Activated effector memory CD4-positive, alpha-beta T cell treated with anti-CD3 and anti-CD28 coated beads, Interleukin-2, amount 50 U/mL, for 16 hours (primary cell): Measurements from ENCODE around the gene TM9SF1.

Source experiments
- DNase-seq: peaks from one replicate; pipeline ENCODE4 v3.0.0-alpha.2; 2020

Gene TM9SF1

DNA sequence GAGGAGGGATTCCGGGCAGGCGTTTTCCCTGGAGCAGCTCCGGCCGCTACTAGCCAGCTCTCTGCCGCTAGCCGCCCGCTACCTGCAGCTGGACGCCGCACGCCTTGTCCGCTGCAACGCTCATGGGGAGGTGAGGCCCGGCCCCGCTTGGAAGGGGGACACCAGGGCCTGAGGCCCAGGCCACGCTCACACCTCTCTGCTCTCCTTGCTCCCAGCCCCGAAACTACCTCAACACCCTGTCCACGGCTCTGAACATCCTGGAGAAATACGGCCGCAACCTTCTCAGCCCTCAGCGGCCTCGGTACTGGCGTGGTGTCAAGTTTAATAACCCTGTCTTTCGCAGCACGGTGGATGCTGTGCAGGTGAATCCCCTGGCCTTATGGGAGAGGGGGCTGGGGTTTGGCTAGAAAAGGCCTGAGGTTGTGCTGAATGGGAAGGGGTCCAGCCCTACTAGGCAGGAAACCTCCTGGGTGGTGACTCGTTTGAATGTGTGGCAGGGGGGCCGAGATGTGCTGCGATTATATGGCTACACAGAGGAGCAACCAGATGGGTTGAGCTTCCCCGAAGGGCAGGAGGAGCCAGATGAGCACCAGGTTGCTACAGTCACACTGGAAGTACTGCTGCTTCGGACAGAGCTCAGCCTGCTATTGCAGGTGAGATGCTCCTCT is 47.3 kb downstream of the TM9SF1 start:
- DNase-seq: no peak

DNA sequence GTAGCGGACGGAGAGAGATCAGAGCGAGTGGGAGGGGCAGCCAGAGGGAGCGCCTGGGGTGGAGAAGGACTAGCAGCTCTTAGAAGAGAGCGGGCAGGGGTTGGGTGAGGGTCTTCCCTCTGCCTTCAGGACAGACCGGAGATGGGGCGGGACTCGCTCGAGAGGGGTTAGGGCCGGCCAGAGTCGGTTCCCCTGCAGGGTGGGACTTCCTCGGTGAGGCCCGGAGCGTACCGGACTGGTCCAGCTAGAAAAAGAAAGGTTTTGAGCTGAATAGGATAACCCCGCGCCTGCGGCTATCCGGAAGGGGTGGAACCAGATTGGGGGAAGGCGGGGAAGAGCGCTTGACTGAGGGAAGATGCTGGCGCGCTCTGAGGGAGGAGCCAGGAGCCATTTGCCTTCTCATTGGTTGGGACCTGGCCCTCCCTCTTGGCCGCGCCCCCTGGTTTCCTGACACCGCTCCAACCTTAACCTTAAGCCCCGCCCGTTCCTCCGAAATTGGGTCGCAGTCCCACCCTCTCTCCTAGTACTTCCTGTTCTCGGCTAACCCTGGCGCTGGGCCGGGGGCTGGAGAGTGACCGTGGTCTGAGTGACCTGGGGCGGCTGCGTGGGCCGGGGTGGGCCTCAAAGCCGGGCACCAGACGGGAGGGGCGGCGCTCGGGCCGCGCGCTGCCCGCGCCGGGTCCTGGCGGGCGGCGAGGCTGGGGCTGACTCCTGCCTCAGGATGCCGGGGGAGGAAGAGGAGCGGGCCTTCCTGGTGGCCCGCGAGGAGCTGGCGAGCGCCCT is 48.1 kb downstream of the TM9SF1 start, which contains the start of gene RNF31:
Gene RNF31, plus strand, starts transcription at position 521 of the 783 bp plus-strand sequence. Its CDS starts 201 bp downstream, at position 722.
- DNase-seq: peak; percentile 99

DNA sequence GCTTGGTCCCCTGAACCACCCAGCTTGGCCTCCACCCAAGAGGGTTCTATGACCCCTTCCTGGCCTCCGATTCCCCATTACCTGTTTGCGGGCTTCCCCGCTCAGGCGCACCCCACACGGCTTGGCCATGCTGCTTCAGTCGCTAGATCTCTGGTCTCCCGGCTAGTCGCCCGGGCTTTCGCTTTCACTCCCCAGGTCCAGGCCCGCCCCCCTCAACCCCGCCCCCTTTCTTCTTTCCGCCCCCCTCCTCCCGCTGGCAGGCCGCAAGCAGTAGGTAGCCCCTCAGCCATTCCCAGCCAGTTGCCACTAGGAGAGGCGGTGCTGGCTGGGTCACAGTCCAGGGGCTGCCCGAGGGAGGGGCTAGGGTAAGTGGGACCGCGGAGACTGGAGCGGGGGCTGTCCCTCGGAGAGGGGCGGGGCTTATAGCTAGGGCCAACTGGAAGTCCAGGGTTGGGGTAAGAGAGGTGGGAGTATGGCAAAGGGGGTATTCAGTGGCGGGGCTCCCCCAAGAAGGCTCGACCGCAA is 48.7 kb downstream of the TM9SF1 start, which contains the start of gene PSME2:
Gene PSME2, minus strand, starts transcription at position 158 of the 525 bp plus-strand sequence. Its CDS starts 29 bp downstream, at position 129.
- peak; percentile 94 for DNase-seq

DNA sequence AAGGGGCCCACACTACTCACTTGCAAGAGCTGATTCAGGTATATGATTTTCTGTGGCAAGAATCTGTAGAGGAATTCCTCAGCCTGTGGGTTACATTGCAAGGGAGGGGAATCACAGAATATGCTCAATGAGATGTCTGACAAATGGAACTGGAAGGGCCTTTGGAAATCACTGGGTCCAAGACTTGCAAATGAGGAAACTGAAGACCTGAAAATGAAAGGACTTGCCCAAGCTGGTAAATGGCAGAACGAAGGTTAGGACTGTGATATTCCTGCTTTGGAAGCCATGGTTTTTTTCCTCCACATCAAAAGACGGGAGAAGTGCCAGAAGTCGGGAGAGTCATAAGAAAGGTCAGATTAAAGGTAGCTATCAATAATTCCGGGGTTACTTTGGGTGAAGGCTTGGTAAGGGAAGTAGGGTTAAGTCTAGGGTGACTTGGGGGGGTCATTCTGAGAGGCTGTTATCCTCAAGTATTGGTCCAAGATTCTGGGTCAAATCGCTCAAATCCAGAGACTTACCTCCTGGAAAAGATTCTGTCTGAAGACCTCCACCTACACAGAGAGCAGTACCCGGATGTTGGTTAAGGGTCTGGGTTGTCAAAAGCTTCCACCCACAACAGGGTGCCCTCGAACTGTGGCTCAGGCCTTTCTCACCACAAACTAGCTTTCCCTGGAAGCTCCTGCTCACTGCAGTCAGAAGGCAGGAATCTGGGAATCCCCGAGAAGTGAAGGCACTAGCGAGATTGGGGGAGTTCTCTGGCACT is 49.4 kb downstream of the TM9SF1 start:
- DNase-seq: no peak

DNA sequence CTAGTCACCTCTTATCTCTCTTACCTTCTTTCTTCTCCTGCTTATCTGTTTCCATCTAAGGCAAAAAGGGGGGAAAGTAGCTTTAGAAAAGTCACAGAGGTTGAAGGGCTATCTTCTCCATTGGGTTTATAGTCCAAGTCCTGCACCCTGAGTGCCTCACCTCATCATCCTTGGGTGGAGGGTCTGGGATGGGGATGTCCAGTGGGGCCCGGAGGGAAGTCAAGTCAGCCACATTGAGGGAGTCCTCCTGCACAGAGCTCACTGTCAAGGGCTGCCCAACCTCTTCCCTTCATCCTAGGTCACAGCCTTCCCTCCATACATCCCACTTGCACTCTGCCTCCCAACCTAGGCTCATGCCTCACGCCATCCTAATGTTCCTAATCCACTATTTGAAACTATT is 50.0 kb downstream of the TM9SF1 start:
- no peak for DNase-seq

DNA sequence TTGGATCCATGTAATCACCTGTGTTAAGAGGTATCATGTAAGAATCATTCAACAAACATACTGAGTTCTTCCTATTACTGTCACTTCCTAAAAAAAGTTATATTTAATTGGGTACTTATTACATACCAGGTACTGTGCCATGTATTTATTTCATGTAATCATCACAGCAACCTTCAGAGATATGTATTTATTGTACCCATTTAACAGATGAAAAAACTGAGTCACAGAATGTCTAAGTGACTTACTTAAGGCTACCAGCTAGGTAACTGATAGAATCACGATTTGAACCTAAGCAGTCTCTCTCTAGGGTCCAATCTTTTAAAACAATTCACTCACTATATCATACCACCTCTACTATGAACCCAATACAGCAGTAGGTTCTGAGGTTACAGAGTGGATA is 50.8 kb downstream of the TM9SF1 start:
- no peak for DNase-seq

DNA sequence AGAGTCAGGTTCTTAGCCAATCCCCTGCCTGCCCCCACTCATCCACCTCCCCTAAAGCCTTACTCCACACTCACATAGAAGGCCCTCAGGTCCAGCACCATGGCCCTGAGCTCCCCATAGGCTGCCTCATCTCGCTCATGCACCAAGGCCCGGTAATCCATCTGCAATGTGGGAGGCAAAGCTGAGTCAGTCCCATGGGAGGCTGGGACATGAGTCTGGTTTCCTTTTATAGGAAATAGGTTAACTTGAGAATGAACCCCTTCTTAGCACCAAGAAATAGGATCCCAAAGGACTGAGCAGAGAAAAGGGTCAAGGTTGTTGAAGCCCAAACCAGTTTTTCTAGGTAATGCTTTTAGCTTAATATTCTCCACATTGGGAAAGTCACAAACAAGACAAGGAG is 51.7 kb downstream of the TM9SF1 start:
- DNase-seq: no peak

DNA sequence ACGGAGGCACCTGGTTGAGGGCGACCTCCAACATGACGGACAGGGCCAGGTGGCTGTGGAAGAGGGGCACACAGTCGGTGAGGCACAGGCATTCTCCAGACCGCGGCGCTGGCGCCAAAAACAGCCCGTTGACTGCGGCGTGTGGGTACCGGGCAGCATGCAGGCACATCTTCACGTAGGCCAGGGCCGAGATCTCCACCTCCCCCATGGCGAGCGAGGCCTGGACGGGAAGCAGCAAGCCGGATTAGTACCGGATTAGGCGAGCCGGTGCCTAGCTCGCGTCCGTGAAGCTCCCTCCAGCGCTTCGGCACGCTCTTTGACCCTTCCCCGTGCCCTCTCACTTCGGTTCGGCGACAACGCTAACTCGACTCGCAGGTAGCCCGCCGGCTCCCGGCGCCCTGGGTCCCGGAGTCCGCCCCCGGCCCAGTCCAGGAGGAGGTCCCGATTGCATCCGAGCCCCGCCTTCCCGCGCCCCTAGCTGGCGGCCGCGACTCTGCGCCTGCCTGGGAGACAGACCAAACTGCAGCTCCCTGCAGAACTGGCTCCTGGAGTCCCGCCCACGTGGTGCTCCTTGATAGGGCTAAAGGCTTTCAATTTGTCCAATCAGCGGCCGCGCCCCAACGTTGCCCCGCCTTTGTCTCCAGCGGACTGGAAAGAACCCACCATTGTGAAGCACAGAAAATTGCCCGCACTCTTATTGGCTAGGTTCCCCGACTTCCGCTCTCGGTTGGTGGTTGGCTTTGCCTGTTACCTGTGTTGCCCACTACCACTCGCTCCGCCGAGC is 54.0 kb downstream of the TM9SF1 start, which contains the start of gene EMC9:
Gene EMC9, minus strand, starts transcription at position 495 of the 784 bp plus-strand sequence. Its CDS starts 287 bp downstream, at position 208.
- DNase-seq: peak; percentile 100

DNA sequence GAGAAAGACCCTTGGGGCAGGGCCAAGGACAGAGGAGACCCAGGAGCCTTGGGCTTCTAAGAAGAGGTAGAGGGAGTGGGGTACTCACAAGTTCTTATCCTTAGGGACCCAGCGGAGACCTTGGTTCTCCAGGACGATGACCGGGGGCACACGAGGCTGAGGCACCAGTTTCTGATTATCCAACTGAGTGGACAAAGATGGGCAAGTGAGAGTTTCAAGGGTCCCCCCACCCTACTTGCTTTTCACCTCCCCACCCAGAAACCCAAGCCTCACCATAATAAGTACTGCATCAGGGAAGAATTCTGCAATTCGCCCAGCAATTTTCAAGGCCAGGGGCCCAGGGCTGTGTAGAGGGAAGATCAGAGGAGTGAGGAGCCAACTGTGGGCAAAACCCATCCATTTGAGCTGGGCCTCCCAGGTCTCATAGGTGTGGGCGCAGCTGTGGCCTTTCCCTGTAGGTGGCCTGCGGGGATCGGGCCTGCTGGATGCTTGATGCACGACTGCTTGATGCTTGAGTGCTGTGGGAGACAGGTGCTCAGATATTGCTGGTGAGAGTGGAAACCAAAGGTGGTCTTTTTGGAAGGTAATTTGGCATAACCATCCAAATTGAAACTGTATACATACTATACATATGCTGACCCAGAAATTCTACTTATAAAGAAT is 55.8 kb downstream of the TM9SF1 start:
- no peak for DNase-seq
